ENCODE measurements around the gene PPM1M. TPM values are rescaled to one million over a fixed set of nuclear protein-coding genes. Genes with fewer than 3 reads are reported as not detected.
A peak's percentile ranks its signal among the peaks of the same experiment; 100 is the strongest.

The PPM1M gene
- total RNA-seq, 1 experiment from 2014 or later: 8.5 TPM

DNA sequence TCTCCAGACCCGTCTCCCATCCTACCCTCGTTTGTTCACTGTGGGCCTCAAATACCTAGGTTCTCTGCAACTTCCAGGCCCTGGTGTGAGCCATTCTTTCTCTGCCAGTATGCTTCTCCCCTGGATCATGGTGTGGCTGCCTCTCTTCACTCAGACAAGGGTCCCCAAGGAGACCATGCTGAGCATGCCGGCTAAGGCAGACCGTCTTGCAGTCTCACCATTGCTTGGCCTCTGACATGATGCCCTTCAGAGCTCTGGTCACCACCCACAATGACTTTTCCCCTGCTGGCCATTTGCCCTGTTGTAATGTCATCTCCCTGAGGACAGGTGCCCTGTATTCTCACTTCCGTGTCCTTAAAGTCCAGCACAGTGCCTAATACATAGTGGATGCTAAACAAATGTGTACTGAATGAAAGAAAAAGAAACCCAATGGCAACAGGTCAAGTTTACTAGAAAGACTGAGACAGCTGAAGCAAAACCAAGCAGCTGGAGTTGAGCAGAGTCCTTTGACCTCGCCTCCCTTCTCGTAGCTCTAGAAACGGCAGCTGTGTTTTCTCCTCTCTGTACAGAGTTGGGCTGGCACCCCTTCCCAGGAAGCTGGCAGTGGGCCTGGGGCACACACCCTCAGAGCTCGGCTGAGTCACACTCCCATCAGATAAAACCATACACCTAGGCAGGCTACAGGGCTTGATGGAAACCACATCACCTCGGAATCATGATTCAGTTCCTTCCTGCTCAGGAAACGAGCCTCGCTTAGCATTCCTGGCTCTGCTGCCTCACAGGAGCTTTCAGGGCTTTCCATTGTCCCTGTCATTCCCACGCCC lies 28.8 kb upstream of the PPM1M start:
- no peak overlapping the region for H3K4me3 ChIP-seq (ENCODE audit: low read length)
- peak overlapping the region; percentile 84 for H3K9ac ChIP-seq (ENCODE audit: low read length)
- peak overlapping the region; percentile 98 for H3K27ac ChIP-seq (ENCODE audit: low read length)
- CTCF ChIA-PET: interaction anchor here (0.6 to 0.8 kb wide), 4 partner anchors 62 to 164 kb away, joined by 3 read pairs; partner anchors contain the start of genes GLYCTK and POC1A
- no peaks in the 10 kb centered on the region for H3K79me2 ChIP-seq (ENCODE audit: low read length)
- H3K9me3 ChIP-seq (ENCODE audit: low read length): no peaks in the 10 kb centered on the region
- peaks cover 39% of the 10 kb centered on the region for H3K36me3 ChIP-seq (ENCODE audit: low read depth, low read length)
- H3K4me2 ChIP-seq (ENCODE audit: low read length): peak overlapping the region; percentile 53
- TF ChIP-seq EZH2 (IDR thresholded peaks at IDR 0.05; ENCODE audit: low read length, unreplicated experiment) (no peak), EZH2phosphoT487 (IDR thresholded peaks at IDR 0.05; ENCODE audit: borderline replicate concordance, low read length) (no peak)
- TF ChIP-seq, protein P1, sequence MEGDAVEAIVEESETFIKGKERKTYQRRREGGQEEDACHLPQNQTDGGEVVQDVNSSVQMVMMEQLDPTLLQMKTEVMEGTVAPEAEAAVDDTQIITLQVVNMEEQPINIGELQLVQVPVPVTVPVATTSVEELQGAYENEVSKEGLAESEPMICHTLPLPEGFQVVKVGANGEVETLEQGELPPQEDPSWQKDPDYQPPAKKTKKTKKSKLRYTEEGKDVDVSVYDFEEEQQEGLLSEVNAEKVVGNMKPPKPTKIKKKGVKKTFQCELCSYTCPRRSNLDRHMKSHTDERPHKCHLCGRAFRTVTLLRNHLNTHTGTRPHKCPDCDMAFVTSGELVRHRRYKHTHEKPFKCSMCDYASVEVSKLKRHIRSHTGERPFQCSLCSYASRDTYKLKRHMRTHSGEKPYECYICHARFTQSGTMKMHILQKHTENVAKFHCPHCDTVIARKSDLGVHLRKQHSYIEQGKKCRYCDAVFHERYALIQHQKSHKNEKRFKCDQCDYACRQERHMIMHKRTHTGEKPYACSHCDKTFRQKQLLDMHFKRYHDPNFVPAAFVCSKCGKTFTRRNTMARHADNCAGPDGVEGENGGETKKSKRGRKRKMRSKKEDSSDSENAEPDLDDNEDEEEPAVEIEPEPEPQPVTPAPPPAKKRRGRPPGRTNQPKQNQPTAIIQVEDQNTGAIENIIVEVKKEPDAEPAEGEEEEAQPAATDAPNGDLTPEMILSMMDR (conservative IDR thresholded peaks at IDR 0.05; ENCODE audit: low read depth, low read length): no peak
- ATAC-seq (peak; percentile 79), DNase-seq (peak; percentile 99)
- H3F3A ChIP-seq (ENCODE audit: low read length, unreplicated experiment): peaks cover 11% of the 10 kb centered on the region
- POLR2A ChIA-PET (ENCODE audit: unreplicated experiment): interaction anchor here (0.5 to 1.3 kb wide), 10 partner anchors 8 to 899 kb away, joined by 3 to 11 read pairs (median 4); partner anchors contain the start of genes POC1A, PPM1M and TWF2
- no peak overlapping the region for H2AFZ ChIP-seq (ENCODE audit: low read length)
- H3K27me3 ChIP-seq (ENCODE audit: low read length): no peaks in the 10 kb centered on the region
- peaks cover 50% of the 10 kb centered on the region for H3K4me1 ChIP-seq (ENCODE audit: insufficient read depth, low read length)
- intact Hi-C loops (cut with micrococcal nuclease): loop anchor here (1.0 to 10.0 kb wide), 3 partner anchors 60 to 162 kb away; partner anchors contain the start of genes DUSP7 and POC1A
- no peaks in the 10 kb centered on the region for H3K9me2 ChIP-seq (replicated peaks; ENCODE audit: low read length)
- BruUV-seq (replicated peaks): TSS peak; percentile 85
- H4K20me1 ChIP-seq (ENCODE audit: low read length): no peaks in the 10 kb centered on the region

DNA sequence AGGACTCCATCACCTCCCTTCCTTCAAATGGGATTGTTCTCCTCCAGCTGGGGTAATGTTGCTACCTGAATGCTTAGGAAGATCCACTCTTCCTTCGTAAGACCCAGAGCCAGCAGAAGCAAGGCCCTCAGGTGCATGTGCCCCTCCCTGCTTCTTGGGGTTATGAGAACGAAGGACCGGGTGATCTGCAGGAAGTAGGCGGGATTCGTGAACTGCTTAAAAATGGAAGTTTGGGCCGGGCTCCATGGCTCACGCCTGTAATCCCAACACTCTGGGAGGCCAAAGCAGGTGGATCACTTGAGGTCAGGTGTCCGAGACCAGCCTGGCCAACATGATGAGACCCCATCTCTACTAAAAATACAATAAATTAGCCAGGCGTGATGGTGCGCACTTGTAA lies 28.2 kb upstream of the PPM1M start:
- Histone ChIP-seq H4K20me1 (ENCODE audit: low read length) (no peaks in the 10 kb centered on the region), H3K79me2 (ENCODE audit: low read length) (no peaks in the 10 kb centered on the region), H3K4me2 (ENCODE audit: low read length) (peak overlapping the region; percentile 52), H3F3A (ENCODE audit: low read length, unreplicated experiment) (peaks cover 11% of the 10 kb centered on the region), H3K4me1 (ENCODE audit: insufficient read depth, low read length) (peaks cover 50% of the 10 kb centered on the region), H3K27me3 (ENCODE audit: low read length) (no peaks in the 10 kb centered on the region), H3K27ac (ENCODE audit: low read length) (peak overlapping the region; percentile 98), H3K9me3 (ENCODE audit: low read length) (no peaks in the 10 kb centered on the region), H3K36me3 (ENCODE audit: low read depth, low read length) (peaks cover 33% of the 10 kb centered on the region), H2AFZ (ENCODE audit: low read length) (no peak overlapping the region), H3K4me3 (ENCODE audit: low read length) (no peak overlapping the region), H3K9ac (ENCODE audit: low read length) (peak overlapping the region; percentile 84), H3K9me2 (replicated peaks; ENCODE audit: low read length) (no peaks in the 10 kb centered on the region)
- ATAC-seq (no peak), DNase-seq (no peak)
- BruUV-seq (replicated peaks): TSS peak; percentile 89
- POLR2A ChIA-PET (ENCODE audit: unreplicated experiment): interaction anchor here (0.5 to 1.3 kb wide), 6 partner anchors 12 to 898 kb away, joined by 3 to 11 read pairs (median 6); partner anchors contain the start of genes POC1A and TWF2
- intact Hi-C loops (cut with micrococcal nuclease): loop anchor here (1.0 to 10.0 kb wide), 3 partner anchors 59 to 163 kb away; partner anchors contain the start of genes DUSP7 and POC1A
- CTCF ChIA-PET: interaction anchor here (0.8 kb wide), 2 partner anchors 64 to 70 kb away, joined by 3 read pairs; partner anchors contain the start of gene GLYCTK
- TF ChIP-seq EZH2 (IDR thresholded peaks at IDR 0.05; ENCODE audit: low read length, unreplicated experiment): no peak

DNA sequence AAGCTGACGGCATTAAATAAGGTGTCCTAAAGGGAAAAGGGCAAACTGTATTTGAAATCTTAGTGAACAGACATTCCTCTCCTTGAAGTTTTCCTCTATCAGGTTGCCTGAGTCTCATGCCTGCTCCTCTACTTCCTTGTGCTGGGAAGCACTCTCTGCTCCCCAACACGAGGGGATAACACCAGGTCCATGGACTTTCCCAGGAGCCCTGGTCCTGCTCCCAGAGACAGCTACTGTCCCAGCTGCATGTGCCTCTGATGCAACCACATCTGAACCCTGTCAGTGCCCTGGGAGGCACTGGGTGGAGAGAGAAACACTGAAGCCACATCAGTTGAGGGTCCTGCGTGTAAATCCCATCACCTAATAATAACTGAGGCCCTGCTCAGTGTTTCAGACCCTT lies 27.5 kb upstream of the PPM1M start:
- POLR2A ChIA-PET (ENCODE audit: unreplicated experiment): interaction anchor here (0.7 kb wide), 1 partner anchor 13 kb away, joined by 11 read pairs; no protein-coding TSS in a partner anchor

More for the DNA sequence above, 27.5 kb upstream of the PPM1M start:
- H3K27me3 ChIP-seq (ENCODE audit: low read length): no peaks in the 10 kb centered on the region
- ATAC-seq (no peak), DNase-seq (no peak)
- no TSS peak for BruUV-seq (replicated peaks)
- peak overlapping the region; percentile 52 for H3K4me2 ChIP-seq (ENCODE audit: low read length)
- intact Hi-C loops (cut with micrococcal nuclease): loop anchor here (10.0 kb wide), 1 partner anchor 163 kb away; the partner anchor contains the start of gene DUSP7
- H3K9me2 ChIP-seq (replicated peaks; ENCODE audit: low read length): no peaks in the 10 kb centered on the region
- TF ChIP-seq, protein P1 (conservative IDR thresholded peaks at IDR 0.05; ENCODE audit: low read depth, low read length): no peak
- no peak for TF ChIP-seq EZH2 (IDR thresholded peaks at IDR 0.05; ENCODE audit: low read length, unreplicated experiment)
- no peak for TF ChIP-seq EZH2phosphoT487 (IDR thresholded peaks at IDR 0.05; ENCODE audit: borderline replicate concordance, low read length)
- H2AFZ ChIP-seq (ENCODE audit: low read length): no peak overlapping the region
- H3K9ac ChIP-seq (ENCODE audit: low read length): peak overlapping the region; percentile 84
- H3K36me3 ChIP-seq (ENCODE audit: low read depth, low read length): peaks cover 28% of the 10 kb centered on the region; the same call in 1 of the 2 replicates
- peaks cover 50% of the 10 kb centered on the region for H3K4me1 ChIP-seq (ENCODE audit: insufficient read depth, low read length)
- no peaks in the 10 kb centered on the region for H3K79me2 ChIP-seq (ENCODE audit: low read length)
- no peak overlapping the region for H3K4me3 ChIP-seq (ENCODE audit: low read length)
- H3K9me3 ChIP-seq (ENCODE audit: low read length): no peaks in the 10 kb centered on the region
- H4K20me1 ChIP-seq (ENCODE audit: low read length): no peaks in the 10 kb centered on the region
- H3F3A ChIP-seq (ENCODE audit: low read length, unreplicated experiment): peaks cover 11% of the 10 kb centered on the region
- CTCF ChIA-PET: no interaction called here
- peak overlapping the region; percentile 98 for H3K27ac ChIP-seq (ENCODE audit: low read length)
